ENCODE measurements around the gene DDX20. TPM values are rescaled to one million over a fixed set of nuclear protein-coding genes. Genes with fewer than 3 reads are reported as not detected.
A peak's percentile ranks its signal among the peaks of the same experiment; 100 is the strongest.

DDX20 gene
- polyA plus RNA-seq, 1 of the 3 experiments (the other 2 are of a cell fraction) = 3.8 TPM

DNA sequence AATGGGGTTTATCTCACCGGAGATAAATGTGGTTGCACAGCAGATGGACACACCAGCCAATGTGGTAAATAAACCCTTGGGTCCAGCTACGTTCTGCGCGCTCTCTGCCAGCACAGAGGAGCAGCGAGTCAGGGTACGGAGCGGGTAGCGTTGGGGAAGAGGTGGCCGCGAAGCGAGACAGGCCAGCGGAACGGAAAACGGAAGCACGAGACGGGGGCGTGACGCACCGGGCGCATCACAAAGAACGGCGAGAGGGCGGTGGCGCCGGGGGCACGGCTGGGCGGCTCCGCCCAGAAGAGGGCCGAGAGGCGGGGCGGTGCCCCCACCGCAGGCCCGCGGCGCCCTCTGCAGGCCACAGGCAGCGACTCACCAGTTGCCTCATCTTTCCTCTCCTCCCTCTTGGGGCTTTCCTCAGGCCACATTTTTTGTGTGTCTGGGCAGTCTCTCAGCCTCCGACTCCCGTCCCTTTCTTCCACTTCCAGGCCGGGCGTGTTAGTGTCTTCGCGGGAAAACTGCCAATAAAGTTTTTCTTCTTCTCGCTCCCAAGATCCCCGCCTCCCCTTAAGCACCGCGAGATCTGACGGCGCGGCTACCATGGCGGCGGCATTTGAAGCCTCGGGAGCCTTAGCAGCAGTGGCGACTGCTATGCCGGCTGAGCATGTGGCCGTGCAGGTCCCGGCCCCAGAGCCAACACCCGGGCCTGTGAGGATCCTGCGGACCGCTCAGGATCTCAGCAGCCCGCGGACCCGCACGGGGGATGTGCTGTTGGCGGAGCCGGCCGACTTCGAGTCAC, at the start of gene DDX20 (continued):
- TF ChIP-seq, protein P1, sequence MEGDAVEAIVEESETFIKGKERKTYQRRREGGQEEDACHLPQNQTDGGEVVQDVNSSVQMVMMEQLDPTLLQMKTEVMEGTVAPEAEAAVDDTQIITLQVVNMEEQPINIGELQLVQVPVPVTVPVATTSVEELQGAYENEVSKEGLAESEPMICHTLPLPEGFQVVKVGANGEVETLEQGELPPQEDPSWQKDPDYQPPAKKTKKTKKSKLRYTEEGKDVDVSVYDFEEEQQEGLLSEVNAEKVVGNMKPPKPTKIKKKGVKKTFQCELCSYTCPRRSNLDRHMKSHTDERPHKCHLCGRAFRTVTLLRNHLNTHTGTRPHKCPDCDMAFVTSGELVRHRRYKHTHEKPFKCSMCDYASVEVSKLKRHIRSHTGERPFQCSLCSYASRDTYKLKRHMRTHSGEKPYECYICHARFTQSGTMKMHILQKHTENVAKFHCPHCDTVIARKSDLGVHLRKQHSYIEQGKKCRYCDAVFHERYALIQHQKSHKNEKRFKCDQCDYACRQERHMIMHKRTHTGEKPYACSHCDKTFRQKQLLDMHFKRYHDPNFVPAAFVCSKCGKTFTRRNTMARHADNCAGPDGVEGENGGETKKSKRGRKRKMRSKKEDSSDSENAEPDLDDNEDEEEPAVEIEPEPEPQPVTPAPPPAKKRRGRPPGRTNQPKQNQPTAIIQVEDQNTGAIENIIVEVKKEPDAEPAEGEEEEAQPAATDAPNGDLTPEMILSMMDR (IDR thresholded peaks at IDR 0.05) = peak; percentile 98
- TF ChIP-seq JUND (IDR thresholded peaks at IDR 0.05) (no peak), SIN3A (IDR thresholded peaks at IDR 0.05; ENCODE audit: borderline replicate concordance, low read depth, low read length) (peak; percentile 97), EP300 (IDR thresholded peaks at IDR 0.05; ENCODE audit: borderline replicate concordance in 1 of 2, low read depth in 1 of 2, low read length in 1 of 2) (peak in 1 of 2 experiments; percentile 39; a peak in 1 of 4 replicates), FOXM1 (IDR thresholded peaks at IDR 0.05; ENCODE audit: low read depth) (no peak), POLR2AphosphoS5 (IDR thresholded peaks at IDR 0.05; ENCODE audit: low read depth, low read length) (peak; percentile 77), RCOR1 (IDR thresholded peaks at IDR 0.05; ENCODE audit: low read length) (no peak), RFX5 (IDR thresholded peaks at IDR 0.05; ENCODE audit: low read length) (no peak)
- TF ChIP-seq, protein P2, sequence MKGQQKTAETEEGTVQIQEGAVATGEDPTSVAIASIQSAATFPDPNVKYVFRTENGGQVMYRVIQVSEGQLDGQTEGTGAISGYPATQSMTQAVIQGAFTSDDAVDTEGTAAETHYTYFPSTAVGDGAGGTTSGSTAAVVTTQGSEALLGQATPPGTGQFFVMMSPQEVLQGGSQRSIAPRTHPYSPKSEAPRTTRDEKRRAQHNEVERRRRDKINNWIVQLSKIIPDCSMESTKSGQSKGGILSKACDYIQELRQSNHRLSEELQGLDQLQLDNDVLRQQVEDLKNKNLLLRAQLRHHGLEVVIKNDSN (IDR thresholded peaks at IDR 0.05; ENCODE audit: borderline replicate concordance, low read depth) = peak; percentile 51

DNA sequence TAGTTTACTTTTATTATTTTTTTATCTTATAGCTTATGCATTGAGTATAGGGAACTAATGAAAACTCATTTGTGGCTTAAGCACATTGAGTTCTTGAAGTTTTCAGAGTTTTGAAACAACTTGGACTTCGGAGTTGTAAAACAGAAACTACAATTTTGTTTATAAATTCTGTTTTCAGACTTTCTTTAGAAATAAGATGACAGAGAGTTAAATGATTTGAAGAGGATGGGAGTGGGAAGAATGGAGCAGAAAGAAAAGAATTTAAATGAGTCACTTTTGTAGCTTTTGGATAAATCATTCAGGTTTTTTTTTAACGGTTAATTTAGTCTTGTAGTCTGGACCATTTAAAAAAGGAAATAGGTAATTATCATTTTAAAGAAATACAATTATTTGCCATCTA, 48.8 kb upstream of the DDX20 start:
- Histone ChIP-seq H3K36me3 (replicated peaks in 1 of 2; ENCODE audit: control insufficient read depth in 1 of 2, insufficient read depth in 2 of 2, low read length in 1 of 2) (peaks cover 49 to 57% of the 10 kb centered on the region in 2 experiments), H3K79me2 (ENCODE audit: insufficient read depth) (no peaks in the 10 kb centered on the region), H3K4me1 (ENCODE audit: control insufficient read depth in 1 of 2, insufficient read depth in 2 of 2, low read depth in 1 of 2, low read length in 1 of 2) (no peaks in the 10 kb centered on the region; a peak in 2 of 4 replicates), H3F3A (replicated peaks; ENCODE audit: insufficient read depth) (peaks cover 12% of the 10 kb centered on the region), H4K20me1 (ENCODE audit: insufficient read depth) (no peaks in the 10 kb centered on the region), H3K27ac (ENCODE audit: low read depth in 2 of 2, low read length in 1 of 2) (no peak overlapping the region), H3K4me2 (no peak overlapping the region), H3K27me3 (ENCODE audit: insufficient read depth) (no peaks in the 10 kb centered on the region), H3K9ac (no peak overlapping the region), H2AFZ (ENCODE audit: low read depth) (no peak overlapping the region), H3K4me3 (ENCODE audit: low read depth in 2 of 2, low read length in 1 of 2) (no peak overlapping the region), H3K9me3 (no peaks in the 10 kb centered on the region), H3K9me2 (no peaks in the 10 kb centered on the region; the same call in 1 of the 2 replicates)
- 74% methylated on average over 2 of the region's 2 CpGs for WGBS (ENCODE audit: low lambda C conversion rate)
- ChIA-PET CTCF (interaction anchor here (1.1 to 1.6 kb wide), 3 partner anchors 32 to 199 kb away, joined by 3 to 5 read pairs (median 4); no protein-coding TSS in a partner anchor), POLR2A (no interaction called here)
- DNase-seq = no peak
- TF ChIP-seq RAD21 (IDR thresholded peaks at IDR 0.05; ENCODE audit: low read length) (no peak), YY1 (IDR thresholded peaks at IDR 0.05; ENCODE audit: low read depth) (no peak)

DNA sequence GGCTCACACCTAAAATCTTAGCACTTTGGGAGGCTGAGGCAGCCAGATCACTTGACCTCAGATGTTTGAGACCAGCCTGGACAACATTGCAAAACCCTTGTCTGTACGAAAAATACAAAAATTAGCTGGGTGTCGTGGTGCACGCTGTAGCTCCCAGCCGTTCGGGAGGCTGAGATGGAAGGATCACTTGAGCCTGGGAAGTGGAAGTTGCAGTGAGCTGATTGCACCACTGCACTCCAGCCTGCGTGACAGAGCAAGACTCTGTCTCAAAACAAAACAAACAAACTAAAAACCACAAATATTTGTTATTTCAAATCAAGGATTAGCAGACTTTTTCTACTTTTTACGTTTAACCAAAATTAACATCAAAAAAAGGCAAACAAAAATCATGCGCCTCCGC, 47.8 kb upstream of the DDX20 start:
- 84% methylated on average over 9 of the region's 9 CpGs for WGBS (ENCODE audit: low lambda C conversion rate)
- POLR2A ChIA-PET = no interaction called here
- TF ChIP-seq, protein P2 (IDR thresholded peaks at IDR 0.05; ENCODE audit: borderline replicate concordance, low read depth) = no peak
- no peak for TF ChIP-seq YY1 (IDR thresholded peaks at IDR 0.05; ENCODE audit: low read depth)
- TF ChIP-seq, protein P3, sequence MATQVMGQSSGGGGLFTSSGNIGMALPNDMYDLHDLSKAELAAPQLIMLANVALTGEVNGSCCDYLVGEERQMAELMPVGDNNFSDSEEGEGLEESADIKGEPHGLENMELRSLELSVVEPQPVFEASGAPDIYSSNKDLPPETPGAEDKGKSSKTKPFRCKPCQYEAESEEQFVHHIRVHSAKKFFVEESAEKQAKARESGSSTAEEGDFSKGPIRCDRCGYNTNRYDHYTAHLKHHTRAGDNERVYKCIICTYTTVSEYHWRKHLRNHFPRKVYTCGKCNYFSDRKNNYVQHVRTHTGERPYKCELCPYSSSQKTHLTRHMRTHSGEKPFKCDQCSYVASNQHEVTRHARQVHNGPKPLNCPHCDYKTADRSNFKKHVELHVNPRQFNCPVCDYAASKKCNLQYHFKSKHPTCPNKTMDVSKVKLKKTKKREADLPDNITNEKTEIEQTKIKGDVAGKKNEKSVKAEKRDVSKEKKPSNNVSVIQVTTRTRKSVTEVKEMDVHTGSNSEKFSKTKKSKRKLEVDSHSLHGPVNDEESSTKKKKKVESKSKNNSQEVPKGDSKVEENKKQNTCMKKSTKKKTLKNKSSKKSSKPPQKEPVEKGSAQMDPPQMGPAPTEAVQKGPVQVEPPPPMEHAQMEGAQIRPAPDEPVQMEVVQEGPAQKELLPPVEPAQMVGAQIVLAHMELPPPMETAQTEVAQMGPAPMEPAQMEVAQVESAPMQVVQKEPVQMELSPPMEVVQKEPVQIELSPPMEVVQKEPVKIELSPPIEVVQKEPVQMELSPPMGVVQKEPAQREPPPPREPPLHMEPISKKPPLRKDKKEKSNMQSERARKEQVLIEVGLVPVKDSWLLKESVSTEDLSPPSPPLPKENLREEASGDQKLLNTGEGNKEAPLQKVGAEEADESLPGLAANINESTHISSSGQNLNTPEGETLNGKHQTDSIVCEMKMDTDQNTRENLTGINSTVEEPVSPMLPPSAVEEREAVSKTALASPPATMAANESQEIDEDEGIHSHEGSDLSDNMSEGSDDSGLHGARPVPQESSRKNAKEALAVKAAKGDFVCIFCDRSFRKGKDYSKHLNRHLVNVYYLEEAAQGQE (IDR thresholded peaks at IDR 0.05; ENCODE audit: low read depth, low read length) = no peak
- TF ChIP-seq, protein P4, sequence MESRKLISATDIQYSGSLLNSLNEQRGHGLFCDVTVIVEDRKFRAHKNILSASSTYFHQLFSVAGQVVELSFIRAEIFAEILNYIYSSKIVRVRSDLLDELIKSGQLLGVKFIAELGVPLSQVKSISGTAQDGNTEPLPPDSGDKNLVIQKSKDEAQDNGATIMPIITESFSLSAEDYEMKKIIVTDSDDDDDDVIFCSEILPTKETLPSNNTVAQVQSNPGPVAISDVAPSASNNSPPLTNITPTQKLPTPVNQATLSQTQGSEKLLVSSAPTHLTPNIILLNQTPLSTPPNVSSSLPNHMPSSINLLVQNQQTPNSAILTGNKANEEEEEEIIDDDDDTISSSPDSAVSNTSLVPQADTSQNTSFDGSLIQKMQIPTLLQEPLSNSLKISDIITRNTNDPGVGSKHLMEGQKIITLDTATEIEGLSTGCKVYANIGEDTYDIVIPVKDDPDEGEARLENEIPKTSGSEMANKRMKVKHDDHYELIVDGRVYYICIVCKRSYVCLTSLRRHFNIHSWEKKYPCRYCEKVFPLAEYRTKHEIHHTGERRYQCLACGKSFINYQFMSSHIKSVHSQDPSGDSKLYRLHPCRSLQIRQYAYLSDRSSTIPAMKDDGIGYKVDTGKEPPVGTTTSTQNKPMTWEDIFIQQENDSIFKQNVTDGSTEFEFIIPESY (IDR thresholded peaks at IDR 0.05; ENCODE audit: borderline replicate concordance, low read depth) = no peak

More for the DNA sequence above, 47.8 kb upstream of the DDX20 start:
- CTCF ChIA-PET = interaction anchor here (1.5 to 1.6 kb wide), 2 partner anchors 31 to 200 kb away, joined by 4 to 5 read pairs; no protein-coding TSS in a partner anchor
- DNase-seq = no peak
- peaks cover 48 to 57% of the 10 kb centered on the region in 2 experiments for H3K36me3 ChIP-seq (replicated peaks in 1 of 2; ENCODE audit: control insufficient read depth in 1 of 2, insufficient read depth in 2 of 2, low read length in 1 of 2)
- H3K9ac ChIP-seq = no peak overlapping the region
- H3K4me2 ChIP-seq = no peak overlapping the region
- H3F3A ChIP-seq (replicated peaks; ENCODE audit: insufficient read depth) = peaks cover 12% of the 10 kb centered on the region
- no peaks in the 10 kb centered on the region for H3K9me3 ChIP-seq
- no peak overlapping the region for H2AFZ ChIP-seq (ENCODE audit: low read depth)
- no peak overlapping the region for H3K27ac ChIP-seq (ENCODE audit: low read depth in 2 of 2, low read length in 1 of 2)
- no peak overlapping the region for H3K4me3 ChIP-seq (ENCODE audit: low read depth in 2 of 2, low read length in 1 of 2)
- H3K79me2 ChIP-seq (ENCODE audit: insufficient read depth) = no peaks in the 10 kb centered on the region
- no peaks in the 10 kb centered on the region for H3K9me2 ChIP-seq
- H3K4me1 ChIP-seq (ENCODE audit: control insufficient read depth in 1 of 2, insufficient read depth in 2 of 2, low read depth in 1 of 2, low read length in 1 of 2) = no peaks in the 10 kb centered on the region; a peak in 2 of 4 replicates
- no peaks in the 10 kb centered on the region for H4K20me1 ChIP-seq (ENCODE audit: insufficient read depth)
- H3K27me3 ChIP-seq (ENCODE audit: insufficient read depth) = no peaks in the 10 kb centered on the region

Data from SK-N-SH (cell line).